Right renal cortex interstitium (tissue), 3 donors: ENCODE data around the gene ZEB1. TPM values are rescaled to one million over a fixed set of nuclear protein-coding genes. Genes with fewer than 3 reads are reported as not detected.
"Not testable (repeated sequence)": the region's sequence is repeated elsewhere in the genome, so short reads cannot be mapped to it uniquely, and the experiment has no call there.

ENCODE experiments used
- DNase-seq, 3 donors: peaks; one replicate each; pipeline ENCODE4 v3.0.0-alpha.2; 2013; ENCODE audit warnings: low read depth in 3 of 3, low spot score in 2 of 3
- polyA plus RNA-seq, 3 donors: library from polyadenylated mRNA; unstranded; fragments of 120-200 nt; gene quantifications; one replicate each; pipeline ENCODE4 v1.2.1, GENCODE V29; 2013; ENCODE audit not compliant: insufficient read length in 3 of 3

The ZEB1 gene
- polyA plus RNA-seq, 3 donors: 27.3 to 35.9 (median 31.6) TPM

DNA sequence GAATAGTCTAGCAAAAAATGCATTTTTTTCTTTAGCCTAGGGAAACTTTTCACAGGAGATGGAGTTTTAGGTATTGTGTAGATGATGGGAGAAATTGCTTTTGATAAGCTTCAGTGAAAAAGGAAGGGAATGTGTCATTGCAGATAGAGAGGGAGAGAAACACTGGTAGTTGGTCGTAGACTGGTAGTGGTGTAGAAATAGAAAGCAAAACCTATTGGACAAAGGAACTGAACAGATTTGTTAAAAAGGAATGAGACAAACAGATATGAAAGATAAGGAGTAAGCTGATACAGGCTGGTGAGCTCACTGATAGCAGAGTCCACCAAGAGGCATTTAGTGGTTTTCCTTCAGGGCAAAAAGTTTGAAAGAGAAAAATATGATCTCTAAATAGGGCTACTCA lies 94.3 kb downstream of the ZEB1 start:
- no peak for DNase-seq

DNA sequence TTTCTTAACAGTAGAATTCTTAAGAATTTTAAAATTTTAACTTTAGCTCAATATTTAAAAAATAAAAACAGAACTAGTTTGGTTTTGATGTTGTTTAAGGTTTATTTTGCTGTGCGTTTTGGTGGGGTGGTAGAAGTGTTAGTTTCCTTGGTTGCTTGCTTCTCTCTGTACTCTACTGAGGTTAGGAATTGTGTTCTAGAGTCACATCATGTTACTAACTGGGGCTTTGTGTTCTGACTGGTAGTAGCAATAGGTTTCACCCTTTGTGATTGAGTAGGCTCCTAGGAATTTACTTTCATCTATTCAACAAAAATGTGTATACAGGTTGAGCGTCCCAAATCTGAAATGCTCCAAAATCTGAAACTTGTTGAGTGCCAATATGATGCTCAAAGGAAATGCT lies 99.5 kb downstream of the ZEB1 start:
- DNase-seq: no peak

DNA sequence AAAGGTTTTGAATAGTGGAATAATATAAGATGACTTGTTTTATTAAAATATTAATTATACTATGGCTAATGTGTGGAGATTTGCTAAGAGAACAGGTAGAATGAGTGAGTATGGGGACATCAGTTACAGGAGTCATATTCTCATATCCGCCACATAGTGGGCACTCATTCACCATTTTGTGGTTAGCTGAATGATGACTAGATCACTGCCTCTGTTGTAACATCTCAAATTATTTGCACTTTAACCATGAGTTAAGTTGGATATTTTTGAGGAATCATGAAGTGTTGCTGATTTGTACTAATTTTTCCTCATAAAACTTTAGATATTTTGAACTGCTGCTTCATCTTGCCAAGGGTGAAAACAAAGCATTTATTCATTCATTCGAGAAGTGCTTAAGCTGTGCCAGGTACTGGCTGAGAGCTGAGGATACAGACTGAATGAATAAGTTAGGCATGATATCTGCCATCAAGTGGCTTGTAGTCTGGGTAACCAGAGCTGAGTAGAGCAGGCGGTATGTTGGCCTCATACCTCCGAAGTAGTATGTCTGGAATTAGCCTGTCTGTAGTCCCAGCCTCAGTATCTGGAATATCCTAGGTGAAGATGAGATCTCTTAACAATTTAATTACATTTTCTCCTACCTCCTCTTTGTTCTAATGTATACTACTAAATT lies 100.5 kb downstream of the ZEB1 start:
- no peak for DNase-seq

DNA sequence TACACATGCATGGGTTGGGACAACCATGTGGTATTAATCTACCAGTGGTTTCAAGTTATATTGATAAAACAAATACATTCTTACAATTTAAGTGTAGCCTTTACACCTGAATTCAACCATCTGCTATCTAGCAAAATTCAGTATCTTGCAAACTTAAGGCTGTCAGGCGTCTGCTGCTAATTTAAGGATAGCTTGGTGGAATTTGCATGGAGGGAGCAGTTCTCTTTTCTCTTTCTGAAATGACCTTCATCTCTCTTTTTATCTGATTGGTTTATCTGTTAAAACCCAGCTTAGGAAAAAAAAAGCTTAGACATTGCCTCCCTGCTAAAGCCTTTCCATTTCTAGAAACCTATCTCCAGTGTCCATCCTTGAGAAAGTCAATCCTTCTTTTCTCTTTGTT lies 102.3 kb downstream of the ZEB1 start:
- DNase-seq: no peak

DNA sequence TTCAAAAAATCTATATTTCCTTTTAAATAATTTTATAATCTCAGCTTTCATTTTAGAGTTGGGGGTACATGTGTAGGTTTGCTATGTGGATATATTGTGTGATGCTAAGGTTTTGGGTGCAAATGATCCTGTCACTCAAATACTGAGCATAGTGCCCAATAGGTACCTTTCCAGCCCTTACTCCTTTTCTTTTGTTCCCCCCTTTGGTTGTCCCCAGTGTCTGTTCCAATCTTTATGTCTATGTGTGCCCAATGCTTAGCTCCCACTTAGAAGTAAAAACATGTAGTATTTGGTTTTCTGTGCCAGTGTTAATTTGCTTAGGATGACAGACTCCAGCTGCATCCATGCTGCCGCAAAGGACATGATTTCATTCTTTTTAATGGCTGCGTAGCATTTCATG lies 103.6 kb downstream of the ZEB1 start:
- no peak for DNase-seq

DNA sequence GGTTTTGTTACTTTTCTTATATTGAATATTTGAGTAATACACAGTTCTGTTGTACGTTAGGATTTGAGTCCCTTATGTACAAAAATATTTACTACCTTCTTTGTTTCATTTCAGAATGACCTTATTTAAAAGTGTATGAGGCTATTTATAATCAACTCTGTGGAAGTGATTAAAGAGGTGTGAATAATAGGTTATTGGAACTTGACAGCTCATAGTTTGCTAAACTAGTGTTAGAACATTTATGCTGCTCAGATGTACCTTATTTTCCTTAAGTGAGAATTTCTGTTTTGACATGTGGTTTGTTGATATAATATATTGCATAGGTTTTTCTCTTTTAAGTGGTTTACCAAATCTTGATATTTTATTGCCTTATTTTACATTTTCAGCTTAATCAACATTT lies 105.5 kb downstream of the ZEB1 start:
- DNase-seq: no peak

DNA sequence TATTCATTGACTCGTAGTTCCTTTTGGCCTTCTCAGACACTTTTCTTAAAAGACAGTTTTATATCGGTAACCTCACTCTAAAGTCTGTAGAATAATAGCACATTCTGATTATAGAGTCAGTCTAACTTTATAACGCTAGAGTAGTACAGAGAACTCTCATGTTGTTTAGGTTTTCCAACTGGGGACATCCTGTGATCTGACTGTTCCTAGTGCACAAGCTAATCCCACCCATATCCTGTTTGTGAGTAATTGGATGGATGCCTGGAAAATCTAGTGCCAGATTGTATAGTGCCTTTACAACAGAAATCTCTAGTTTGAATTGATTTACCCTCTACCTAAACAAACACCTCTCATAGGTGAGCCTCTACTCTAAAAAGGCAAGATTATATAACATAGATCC lies 107.4 kb downstream of the ZEB1 start:
- DNase-seq: no peak

DNA sequence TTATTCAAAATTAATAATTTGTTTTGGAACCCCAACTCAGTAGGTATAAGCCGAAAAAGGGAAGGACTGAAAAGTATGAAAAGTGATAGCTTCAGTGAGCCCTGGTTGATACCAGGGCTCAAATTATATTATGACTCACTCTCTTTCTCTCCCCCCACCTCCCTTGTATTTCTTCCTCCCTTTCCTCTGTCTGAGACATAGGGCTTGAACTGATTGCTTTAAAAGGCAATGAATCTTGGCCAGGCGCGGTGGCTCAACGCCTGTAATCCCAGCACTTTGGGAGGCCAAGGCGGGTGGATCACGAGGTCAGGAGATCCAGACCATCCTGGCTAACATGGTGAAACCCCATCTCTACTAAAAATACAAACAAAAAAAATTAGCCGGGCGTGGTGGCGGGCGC lies 108.3 kb downstream of the ZEB1 start:
- not testable (repeated sequence) for DNase-seq

DNA sequence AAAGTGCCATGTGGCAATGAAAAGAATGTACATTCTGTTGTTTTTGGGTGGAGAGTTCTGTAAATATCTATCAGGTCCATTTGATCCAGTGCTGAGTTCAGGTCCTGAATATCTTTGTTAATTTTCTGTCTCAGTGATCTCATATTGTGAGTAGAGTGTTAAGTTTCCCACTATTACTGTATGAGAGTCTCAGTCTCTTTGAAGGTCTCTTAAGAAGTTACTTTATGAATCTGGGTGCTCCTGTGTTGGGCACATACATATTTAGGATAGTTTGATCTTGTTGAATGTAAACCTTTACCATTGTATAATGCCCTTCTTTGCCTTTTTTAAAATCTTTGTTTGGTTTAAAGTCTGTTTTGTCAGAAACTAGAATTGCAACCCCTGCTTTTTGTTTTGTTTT lies 109.5 kb downstream of the ZEB1 start:
- DNase-seq: not testable (repeated sequence)

DNA sequence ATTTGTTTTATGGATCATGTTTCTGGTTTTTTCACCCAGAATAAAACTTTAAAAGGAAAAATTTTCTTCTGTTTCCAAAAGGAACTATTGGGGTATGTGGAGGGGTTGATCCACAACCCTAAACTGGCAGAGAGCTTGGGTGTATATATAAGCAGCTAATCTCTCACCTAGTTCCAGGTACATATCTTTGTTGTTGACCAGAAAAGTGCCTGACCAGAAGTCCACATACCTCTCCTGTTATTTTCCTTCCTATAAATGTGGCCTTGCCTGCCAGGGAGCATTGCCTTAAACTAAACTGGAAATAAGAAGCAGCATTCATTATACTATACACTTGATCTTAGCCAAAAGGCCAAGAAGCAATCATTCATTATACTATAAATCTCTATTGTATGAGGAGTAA lies 112.0 kb downstream of the ZEB1 start:
- no peak for DNase-seq

DNA sequence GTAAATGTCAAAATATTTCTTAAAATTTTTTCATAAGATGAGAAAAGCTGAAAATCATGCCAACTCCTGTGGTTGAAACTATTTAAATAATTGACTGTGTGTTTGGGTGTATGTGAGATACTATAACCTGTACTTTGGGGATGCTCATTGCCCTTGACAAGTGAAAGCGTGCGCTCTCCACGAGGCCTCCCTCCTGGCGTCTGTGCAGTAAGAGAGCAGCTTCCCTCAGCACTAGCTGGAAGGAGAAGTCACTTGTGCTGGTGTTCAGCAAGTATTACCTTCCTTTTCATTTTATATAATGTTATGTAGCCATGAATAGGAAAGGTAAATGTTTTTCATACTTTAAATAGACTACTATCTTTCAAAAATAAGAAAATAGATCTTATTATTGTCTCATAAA lies 118.9 kb downstream of the ZEB1 start:
- DNase-seq: no peak

DNA sequence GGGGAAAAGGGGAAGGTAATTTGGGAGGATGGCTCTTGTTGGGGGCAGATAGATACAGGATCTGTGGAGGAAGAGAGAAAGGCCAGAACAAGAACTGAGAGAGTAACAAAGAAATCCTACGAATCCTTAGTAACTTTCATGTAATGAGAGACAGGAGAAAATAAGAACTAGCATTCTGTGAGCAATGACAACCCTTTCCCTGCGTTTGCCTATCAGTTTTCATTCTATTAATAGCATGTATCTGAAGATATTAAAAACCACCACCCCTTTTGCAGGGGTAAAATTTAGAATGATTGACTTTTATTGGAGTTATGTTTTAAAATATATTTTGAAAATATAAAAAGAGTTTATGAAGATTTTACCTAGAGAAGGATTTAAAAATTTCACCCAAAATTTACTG lies 132.8 kb downstream of the ZEB1 start:
- no peak for DNase-seq

DNA sequence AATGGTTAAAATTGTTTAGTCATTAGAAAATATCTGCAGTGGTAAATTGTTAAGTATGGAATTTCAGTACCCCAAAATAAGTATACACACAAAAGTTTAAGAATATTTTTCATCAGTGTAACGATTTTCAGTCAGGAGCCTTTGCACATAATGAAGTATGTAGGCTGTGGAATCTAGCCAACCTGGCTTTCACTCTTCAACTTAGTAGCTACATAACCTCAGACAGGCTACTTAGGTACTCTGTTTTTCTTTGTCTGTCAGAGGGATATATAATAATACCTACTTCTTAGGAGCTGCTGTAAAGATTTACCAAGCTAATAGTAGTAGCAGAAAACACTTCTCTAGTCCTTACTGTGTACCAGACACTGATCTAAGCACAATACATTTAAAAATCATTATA lies 137.5 kb downstream of the ZEB1 start:
- no peak for DNase-seq

DNA sequence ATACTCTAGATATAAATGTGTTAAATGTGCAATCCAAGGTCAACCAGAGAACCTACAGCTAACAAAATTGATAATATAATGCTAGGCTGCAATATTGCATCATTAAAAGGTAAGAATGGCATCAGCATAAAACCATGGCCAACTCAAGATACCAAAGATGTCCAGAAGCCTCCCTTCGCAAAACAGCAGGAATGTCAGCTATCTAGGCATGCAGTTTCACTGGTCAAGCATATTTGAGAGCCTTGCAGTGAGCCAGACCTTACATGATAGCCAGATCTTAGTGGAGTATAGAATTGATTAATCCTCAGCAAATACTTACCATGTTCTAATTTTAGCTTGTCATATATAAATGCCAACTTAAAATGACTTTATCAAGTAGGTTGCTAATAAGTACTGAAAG lies 138.8 kb downstream of the ZEB1 start:
- no peak for DNase-seq

DNA sequence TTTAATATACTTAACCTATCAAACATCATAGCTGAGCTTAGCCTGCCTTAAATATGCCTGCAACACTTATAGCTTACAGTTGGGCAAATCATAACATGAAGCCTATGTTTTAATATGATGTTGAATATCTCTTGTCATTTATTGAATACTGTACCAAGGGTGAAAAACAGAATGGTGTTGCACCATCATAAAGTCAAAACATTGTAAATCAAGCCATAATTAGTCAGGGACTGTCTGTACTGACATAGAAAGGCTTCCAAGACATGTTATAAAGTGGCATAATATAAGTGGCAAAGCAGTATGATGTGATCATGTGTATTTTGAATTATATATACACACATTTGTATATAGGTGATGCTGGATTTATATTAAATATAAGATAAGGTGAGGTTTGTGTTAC lies 140.0 kb downstream of the ZEB1 start:
- no peak for DNase-seq

DNA sequence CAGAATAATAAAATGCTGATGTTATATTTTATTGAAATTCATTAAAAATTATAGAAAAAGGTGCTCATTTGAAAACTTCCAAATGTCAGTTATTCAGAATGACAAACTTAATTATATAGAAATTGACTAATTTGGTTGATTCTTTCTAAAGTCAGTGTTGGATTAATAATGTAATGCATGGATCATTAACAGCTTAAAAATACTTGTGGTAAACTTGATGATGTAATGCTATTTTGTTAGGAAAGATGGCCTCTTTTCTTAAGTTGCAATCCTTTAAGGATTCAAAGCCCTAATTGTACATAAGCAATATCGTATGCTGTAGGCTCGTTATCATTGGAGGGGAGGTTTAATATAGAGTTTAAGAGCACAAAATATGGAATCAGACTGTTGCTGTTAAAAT lies 141.2 kb downstream of the ZEB1 start:
- no peak for DNase-seq

DNA sequence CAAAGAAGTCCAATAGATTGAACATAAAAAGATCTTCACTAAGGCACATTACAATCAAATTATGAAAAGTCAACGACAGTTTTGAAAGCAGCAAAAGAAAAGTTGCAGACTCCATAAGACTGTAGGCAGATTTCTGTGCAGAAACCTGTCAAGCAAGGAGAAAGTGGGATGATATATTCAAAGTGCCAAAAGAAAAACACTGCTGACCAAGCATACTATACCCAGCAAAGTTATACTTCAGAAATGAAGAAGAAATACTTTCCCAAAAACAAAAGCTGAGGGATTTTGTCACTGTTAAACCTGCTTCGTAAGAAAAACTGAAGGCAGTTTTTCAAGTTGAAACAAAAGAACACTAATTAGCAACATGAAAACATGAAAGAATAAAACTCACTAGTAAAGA lies 145.5 kb downstream of the ZEB1 start:
- DNase-seq: no peak

DNA sequence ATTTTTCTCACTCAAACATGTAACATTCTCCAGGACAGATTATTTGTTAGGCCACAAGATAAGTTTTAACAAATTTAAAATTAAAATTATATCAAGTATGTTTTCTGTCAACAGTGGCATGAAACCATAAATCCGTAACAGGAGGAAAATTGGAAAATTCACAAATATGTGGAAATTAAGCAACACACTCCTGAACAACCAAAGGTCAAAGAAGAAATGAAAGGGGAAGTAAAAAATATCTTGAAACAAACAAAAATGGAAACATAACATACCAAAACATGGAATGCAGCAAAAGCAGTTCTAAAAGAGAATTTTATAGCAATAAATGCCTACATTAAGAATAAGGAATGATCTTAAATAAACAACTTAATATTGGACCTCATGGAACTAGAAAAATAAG lies 147.3 kb downstream of the ZEB1 start:
- no peak for DNase-seq

DNA sequence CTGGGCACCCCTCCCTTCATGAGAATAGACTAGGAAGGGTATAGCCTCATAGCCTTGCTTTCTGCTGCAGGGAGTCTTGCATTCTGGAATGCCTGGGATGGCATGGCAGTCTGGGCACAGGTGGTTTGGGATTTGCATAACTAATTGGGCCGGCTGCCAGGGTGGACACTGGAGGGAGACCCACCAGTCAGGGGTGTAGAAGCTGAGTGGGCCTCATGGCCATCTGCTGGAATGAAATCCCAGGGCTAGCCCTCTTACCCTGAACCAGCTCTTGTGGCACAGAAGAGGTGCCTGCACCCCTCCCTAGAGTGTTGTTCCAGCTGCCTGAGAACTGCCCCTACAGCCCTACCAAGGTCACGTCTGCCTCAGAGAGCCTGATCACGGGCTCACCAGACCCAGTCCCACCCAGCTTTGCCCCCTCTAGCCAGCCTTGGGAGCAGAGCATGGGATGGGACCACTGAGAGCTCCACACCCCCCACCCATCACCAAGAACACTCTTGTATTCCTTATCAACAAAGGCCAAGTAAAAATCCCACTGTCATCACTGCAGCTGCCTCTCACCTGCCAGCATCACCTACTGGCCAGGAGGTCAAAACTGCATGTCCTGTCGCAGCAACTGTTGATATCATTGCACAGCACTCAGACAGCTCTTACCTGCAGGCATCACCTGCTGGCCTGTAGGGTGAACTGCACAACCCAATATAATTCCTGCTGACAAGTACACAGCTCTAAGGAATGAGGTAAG lies 148.9 kb downstream of the ZEB1 start:
- no peak for DNase-seq

DNA sequence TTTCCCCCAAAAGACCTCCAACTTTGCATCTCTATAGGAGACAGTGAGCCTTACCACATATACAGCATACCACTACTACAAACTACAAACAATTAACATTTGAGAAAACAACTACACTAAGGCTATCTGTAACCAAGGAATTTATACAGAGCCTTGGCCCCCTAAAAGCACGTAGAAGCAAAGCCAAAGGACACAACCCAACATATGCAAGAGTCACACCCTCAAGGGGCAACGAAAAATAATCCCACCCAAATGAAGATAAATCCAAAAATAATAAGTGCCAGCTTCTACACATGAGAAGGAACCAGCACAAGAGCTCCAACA lies 149.5 kb downstream of the ZEB1 start:
- no peak for DNase-seq

DNA sequence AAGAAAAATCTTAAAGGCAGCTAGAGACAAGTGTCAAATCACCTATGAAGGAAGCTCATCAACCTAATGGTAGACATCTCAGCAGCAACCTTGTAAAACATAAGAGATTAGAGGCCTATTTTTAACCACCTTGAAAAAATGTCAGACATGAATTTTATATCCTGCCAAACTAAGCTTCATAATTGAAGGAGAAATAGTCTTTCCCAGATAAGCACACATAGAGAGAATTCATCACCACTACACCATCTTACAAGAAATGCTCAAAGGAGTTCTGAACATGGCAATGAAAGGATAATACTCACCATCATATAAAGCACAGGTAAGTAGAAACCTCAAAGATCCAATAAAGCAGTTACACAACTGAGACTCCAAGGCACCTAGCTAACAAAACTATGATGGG lies 156.5 kb downstream of the ZEB1 start:
- DNase-seq: no peak

DNA sequence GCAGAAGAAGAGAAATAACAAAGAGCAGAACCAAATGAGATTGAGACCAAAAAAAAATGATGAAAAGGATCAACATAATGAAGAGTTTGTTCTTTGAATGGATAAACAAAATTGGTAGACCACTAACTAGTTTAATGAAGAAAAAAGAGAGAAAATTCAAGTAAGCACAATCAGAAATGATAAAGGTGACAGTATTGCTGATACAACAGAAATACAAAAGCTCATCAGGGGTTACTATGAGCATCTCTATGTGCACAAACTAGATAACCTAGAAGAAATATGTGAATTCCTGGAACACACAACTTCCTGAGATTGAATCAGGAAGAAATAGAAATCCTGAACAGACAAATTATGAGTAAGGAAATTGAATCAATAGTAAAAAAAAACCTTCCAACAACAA lies 157.1 kb downstream of the ZEB1 start:
- no peak for DNase-seq

DNA sequence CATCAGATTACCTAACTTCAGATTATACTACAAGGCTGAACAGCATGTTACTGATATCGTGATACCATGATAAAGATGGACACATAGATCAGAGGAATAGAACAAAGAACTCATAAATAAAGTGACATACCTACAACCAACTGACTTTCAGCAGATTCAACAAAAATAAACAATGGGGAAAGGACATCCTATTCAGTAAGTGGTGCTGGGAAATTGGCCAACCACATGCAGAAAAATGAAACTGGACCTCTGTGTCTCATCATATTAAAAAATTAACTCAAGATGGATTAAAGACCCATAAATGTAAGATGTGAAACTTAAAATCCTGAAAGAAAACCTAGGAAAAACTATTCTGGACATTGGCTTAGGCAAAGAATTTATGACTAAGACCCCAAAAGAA lies 158.6 kb downstream of the ZEB1 start:
- DNase-seq: no peak
